Measurements from ENCODE around the gene EYA2. TPM values are rescaled to one million over a fixed set of nuclear protein-coding genes. Genes with fewer than 3 reads are reported as not detected.

The EYA2 gene
- total and polyA plus RNA-seq, 2 of the 4 experiments (the other 2 are of a cell fraction) = 2.3 to 5.4 TPM

DNA sequence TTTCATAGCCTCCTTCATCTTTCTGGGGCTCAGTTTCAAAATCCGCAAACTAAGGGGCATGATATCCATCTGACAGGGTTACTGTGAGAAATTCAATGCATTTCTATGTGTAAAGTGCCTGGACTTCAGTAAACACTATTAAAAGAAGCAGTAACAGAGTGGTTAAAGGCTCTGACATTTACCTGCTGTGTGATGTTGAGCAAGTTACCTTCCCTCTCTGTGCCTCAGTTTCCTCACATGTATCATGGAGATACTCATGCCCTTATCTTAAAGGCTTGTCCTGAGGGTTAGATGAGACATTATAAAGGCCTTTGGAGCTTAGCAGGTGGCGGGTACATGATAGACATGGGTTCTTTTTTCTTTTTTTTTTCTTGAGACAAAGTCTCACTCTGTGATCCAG is 46.8 kb downstream of the EYA2 start:
- H3K4me2 ChIP-seq (ENCODE audit: low read depth, low read length) = no peak overlapping the region
- dilution Hi-C loops (cut with HindIII; ENCODE audit: low sequenced_read_pairs, unreplicated experiment) = no loop called here
- H3K9ac ChIP-seq (ENCODE audit: low read depth, low read length) = no peak overlapping the region
- no CpG with 5 or more reads among the region's 2 CpGs for WGBS, 2 experiments (ENCODE audit: extremely low coverage in 2 of 2, insufficient read length in 1 of 2)
- H2BK20ac ChIP-seq (ENCODE audit: low read depth, low read length) = no peak overlapping the region
- no peak overlapping the region for H3K18ac ChIP-seq (ENCODE audit: low read depth, low read length)
- H3K27ac ChIP-seq (ENCODE audit: insufficient read depth, low read length) = no peak overlapping the region
- no peak overlapping the region for H3K56ac ChIP-seq (ENCODE audit: extremely low read depth, insufficient read depth, low read length)
- no peaks in the 10 kb centered on the region for H3K9me3 ChIP-seq (ENCODE audit: control insufficient read depth, insufficient read depth, low read length)
- H3K4me1 ChIP-seq (ENCODE audit: control insufficient read depth, insufficient read depth, low read length) = peaks cover 7% of the 10 kb centered on the region
- DNase-seq (no peak), ATAC-seq (ENCODE audit: low read depth) (no peak)
- H4K20me1 ChIP-seq (ENCODE audit: insufficient read depth, low read length) = no peaks in the 10 kb centered on the region
- H4K5ac ChIP-seq (ENCODE audit: low read depth, low read length) = no peak overlapping the region
- no peak overlapping the region for H4K8ac ChIP-seq (ENCODE audit: low read depth in 2 of 2, low read length in 2 of 2)
- H3K4ac ChIP-seq (ENCODE audit: low read depth, low read length) = no peak overlapping the region
- H2BK120ac ChIP-seq (ENCODE audit: low read depth, low read length) = no peak overlapping the region
- H2BK5ac ChIP-seq (ENCODE audit: low read depth, low read length, poor library complexity, severe bottlenecking) = no peak overlapping the region
- in situ Hi-C loops (cut with MboI; ENCODE audit: low sequenced_read_pairs) = no loop called here
- CTCF ChIA-PET = no interaction called here
- H3K23ac ChIP-seq (ENCODE audit: low read depth, low read length) = no peak overlapping the region
- H3K9me1 ChIP-seq (ENCODE audit: insufficient read depth, low read length) = 0 out of 2 replicates have a peak, but pooled peaks cover 8% of the 10 kb centered on the region
- TF ChIP-seq CEBPB (IDR thresholded peaks at IDR 0.05; ENCODE audit: low read depth, low read length) (no peak), RCOR1 (IDR thresholded peaks at IDR 0.05; ENCODE audit: insufficient replicate concordance, low read length) (no peak), SMC3 (IDR thresholded peaks at IDR 0.05; ENCODE audit: low read depth, low read length) (no peak), NFE2L2 (IDR thresholded peaks at IDR 0.05; ENCODE audit: low read depth, low read length) (no peak), RAD21 (IDR thresholded peaks at IDR 0.05; ENCODE audit: low read length) (no peak)
- TF ChIP-seq, protein P1, sequence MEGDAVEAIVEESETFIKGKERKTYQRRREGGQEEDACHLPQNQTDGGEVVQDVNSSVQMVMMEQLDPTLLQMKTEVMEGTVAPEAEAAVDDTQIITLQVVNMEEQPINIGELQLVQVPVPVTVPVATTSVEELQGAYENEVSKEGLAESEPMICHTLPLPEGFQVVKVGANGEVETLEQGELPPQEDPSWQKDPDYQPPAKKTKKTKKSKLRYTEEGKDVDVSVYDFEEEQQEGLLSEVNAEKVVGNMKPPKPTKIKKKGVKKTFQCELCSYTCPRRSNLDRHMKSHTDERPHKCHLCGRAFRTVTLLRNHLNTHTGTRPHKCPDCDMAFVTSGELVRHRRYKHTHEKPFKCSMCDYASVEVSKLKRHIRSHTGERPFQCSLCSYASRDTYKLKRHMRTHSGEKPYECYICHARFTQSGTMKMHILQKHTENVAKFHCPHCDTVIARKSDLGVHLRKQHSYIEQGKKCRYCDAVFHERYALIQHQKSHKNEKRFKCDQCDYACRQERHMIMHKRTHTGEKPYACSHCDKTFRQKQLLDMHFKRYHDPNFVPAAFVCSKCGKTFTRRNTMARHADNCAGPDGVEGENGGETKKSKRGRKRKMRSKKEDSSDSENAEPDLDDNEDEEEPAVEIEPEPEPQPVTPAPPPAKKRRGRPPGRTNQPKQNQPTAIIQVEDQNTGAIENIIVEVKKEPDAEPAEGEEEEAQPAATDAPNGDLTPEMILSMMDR (conservative IDR thresholded peaks at IDR 0.05; ENCODE audit: low read depth, low read length) = no peak
- TF ChIP-seq, protein P2, sequence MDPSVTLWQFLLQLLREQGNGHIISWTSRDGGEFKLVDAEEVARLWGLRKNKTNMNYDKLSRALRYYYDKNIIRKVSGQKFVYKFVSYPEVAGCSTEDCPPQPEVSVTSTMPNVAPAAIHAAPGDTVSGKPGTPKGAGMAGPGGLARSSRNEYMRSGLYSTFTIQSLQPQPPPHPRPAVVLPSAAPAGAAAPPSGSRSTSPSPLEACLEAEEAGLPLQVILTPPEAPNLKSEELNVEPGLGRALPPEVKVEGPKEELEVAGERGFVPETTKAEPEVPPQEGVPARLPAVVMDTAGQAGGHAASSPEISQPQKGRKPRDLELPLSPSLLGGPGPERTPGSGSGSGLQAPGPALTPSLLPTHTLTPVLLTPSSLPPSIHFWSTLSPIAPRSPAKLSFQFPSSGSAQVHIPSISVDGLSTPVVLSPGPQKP (IDR thresholded peaks at IDR 0.05; ENCODE audit: borderline replicate concordance, low read depth, low read length) = no peak
- H4K91ac ChIP-seq (ENCODE audit: insufficient read depth, low read depth, low read length) = no peak overlapping the region
- H3K36me3 ChIP-seq (ENCODE audit: control insufficient read depth, insufficient read depth, low read length) = no peaks in the 10 kb centered on the region
- POLR2A ChIA-PET (ENCODE audit: unreplicated experiment) = no interaction called here
- no peak overlapping the region for H2BK15ac ChIP-seq (ENCODE audit: low read depth, low read length)
- no TSS peak for BruUV-seq (replicated peaks)
- no peak overlapping the region for H3K14ac ChIP-seq (replicated peaks; ENCODE audit: low read depth, low read length)
- no peak overlapping the region for H3K4me3 ChIP-seq (ENCODE audit: insufficient read depth, low read depth, low read length)
- H3K79me1 ChIP-seq (ENCODE audit: low read depth in 1 of 2, low read length in 2 of 2) = 0 out of 4 replicates have a peak, but pooled peaks cover 0 to 6% of the 10 kb centered on the region in 2 experiments
- H2AK9ac ChIP-seq (replicated peaks; ENCODE audit: low read depth, low read length, poor library complexity) = no peak overlapping the region
- no peaks in the 10 kb centered on the region for H3K27me3 ChIP-seq (ENCODE audit: control insufficient read depth, insufficient read depth, low read length)
- H2AK5ac ChIP-seq (ENCODE audit: low read depth, low read length) = no peak overlapping the region
- intact Hi-C loops (cut with micrococcal nuclease) = no loop called here
- H2AFZ ChIP-seq (replicated peaks; ENCODE audit: low read length, poor library complexity) = no peak overlapping the region

Data from IMR-90 (cell line).